ENCODE results near the gene INTS3. TPM values are rescaled to one million over a fixed set of nuclear protein-coding genes. Genes with fewer than 3 reads are reported as not detected.

The INTS3 gene
- total RNA-seq, 1 donor from 2014 or later, result 57.3 TPM

Other genes with a start within 250 kb of the INTS3 start
- 154 and 159 TPM in 2 replicates for gene S100A6, start 192.1 kb upstream of the INTS3 start, total RNA-seq
- 1.3 and 1.6 TPM in 2 replicates for gene S100A5, start 187.1 kb upstream of the INTS3 start, total RNA-seq
- 165 and 167 TPM in 2 replicates for gene S100A4, start 182.2 kb upstream of the INTS3 start, total RNA-seq
- gene S100A3, start 178.8 kb upstream of the INTS3 start, total RNA-seq, result not detected in 2 replicates
- gene S100A2, start 162.2 kb upstream of the INTS3 start, total RNA-seq, result 0.21 and 1.1 TPM in 2 replicates
- not detected in 2 replicates for gene S100A16, start 114.9 kb upstream of the INTS3 start, total RNA-seq
- gene S100A14, start 111.7 kb upstream of the INTS3 start, total RNA-seq, result 0.16 TPM in 1 of 2 replicates, not detected in the other
- 2.5 and 5.1 TPM in 2 replicates for gene S100A13, start 100.5 kb upstream of the INTS3 start, total RNA-seq
- gene S100A1, start 99.6 kb upstream of the INTS3 start, total RNA-seq, result not detected in 2 replicates
- gene CHTOP, start 94.0 kb upstream of the INTS3 start, total RNA-seq, result 101 and 105 TPM in 2 replicates
- 31.1 and 35.4 TPM in 2 replicates for gene SNAPIN, start 69.3 kb upstream of the INTS3 start, total RNA-seq
- gene ILF2, start 57.1 kb upstream of the INTS3 start, total RNA-seq, result 354 and 366 TPM in 2 replicates
- 0.05 and 0.07 TPM in 2 replicates for gene NPR1, start 49.4 kb upstream of the INTS3 start, total RNA-seq
- gene SLC27A3, start 47.4 kb downstream of the INTS3 start, total RNA-seq, result 10.8 and 11.1 TPM in 2 replicates
- gene GATAD2B, start 194.9 kb downstream of the INTS3 start, total RNA-seq, result 69.1 and 70.4 TPM in 2 replicates
- gene DENND4B, start 218.7 kb downstream of the INTS3 start, total RNA-seq, result 128 and 133 TPM in 2 replicates
- 62.8 and 76.4 TPM in 2 replicates for gene CRTC2, start 230.6 kb downstream of the INTS3 start, total RNA-seq
- 75.4 and 76.1 TPM in 2 replicates for gene SLC39A1, start 235.5 kb downstream of the INTS3 start, total RNA-seq
- 8.1 and 9.8 TPM in 2 replicates for gene CREB3L4, start 239.9 kb downstream of the INTS3 start, total RNA-seq
- 198 and 213 TPM in 2 replicates for gene JTB, start 249.6 kb downstream of the INTS3 start, total RNA-seq